Stimulated activated CD4-positive, alpha-beta T cell treated with anti-CD3 and anti-CD28 coated beads, Interleukin-1b, Interleukin-23, amount 100 ng/mL, for 48 hours (primary cell): Measurements from ENCODE around the gene TMEM126A.

Experiments
- DNase-seq: peaks from one replicate; pipeline ENCODE4 v3.0.0-alpha.2; 2020

TMEM126A gene

DNA sequence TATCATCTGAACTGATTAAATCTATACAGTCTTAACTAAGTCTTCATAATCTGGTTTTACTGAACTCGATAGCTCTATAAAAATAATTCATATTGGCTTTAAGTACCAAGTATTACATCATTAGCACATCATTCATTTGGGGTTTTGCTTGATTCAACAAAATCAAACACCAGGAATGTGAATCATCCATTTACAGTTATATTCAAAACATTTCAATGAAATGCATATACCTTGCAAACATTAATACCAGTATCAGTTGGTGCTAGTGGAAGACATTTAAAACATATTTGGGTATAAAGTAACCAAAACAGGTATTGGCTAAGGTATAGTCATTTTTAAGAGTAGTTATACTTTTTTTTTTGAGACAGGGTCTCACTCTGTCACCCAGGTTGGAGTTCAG, 50.4 kb downstream of the TMEM126A start:
- no peak for DNase-seq

DNA sequence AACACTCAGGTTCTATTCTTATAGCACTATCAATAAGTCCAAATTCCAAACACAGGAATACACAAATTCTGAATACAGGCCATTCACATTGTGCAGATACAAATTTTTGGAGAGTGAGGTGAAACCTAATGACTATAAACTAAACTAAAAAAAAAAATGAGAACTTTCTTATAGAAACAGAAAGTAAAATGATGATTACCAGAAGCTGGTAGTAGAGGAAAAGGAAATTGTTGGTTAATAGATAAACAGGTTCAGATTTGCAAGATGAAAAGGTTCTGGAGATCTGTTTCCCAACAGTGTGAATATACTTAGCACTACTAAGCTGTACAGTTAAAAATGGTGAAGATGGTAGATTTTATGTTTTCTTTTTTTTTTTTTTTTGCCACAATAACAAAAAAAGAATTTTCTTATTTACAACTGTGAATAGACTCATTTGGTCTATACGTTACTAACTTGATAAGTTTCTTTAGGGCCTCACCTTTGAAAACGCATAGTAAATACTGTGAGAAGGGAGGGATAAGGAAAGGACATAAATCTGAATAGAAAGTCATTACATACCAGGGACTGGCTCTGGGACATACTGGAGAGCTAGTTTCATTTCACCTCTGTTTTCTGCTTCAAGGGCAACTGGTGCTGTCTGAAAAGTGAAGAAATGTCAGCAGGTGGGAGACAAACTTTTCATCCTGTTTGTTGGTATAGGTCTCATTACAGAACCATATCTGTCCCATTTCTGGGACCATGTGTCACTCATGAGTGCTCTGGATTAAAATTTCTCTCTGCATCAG, 52.4 kb downstream of the TMEM126A start:
- no peak for DNase-seq

DNA sequence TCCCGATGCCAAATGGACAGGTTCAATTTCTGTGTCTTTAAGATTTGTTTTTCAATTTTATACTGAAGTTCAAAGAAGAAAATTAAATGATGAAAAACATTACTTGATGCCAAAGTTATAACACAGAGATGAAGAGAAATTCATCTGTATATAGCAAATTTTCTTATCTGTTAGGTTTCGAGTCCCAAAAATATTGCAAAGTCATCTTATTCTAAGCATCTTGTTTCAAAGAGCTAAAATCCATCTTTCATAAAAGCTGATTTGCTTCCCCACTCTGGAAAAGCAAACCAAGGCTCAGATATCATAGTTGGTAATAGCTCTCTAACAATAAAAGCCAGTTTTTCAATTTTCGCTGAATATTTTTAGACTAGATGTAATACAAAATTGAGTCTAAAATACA, 57.2 kb downstream of the TMEM126A start:
- DNase-seq = no peak

DNA sequence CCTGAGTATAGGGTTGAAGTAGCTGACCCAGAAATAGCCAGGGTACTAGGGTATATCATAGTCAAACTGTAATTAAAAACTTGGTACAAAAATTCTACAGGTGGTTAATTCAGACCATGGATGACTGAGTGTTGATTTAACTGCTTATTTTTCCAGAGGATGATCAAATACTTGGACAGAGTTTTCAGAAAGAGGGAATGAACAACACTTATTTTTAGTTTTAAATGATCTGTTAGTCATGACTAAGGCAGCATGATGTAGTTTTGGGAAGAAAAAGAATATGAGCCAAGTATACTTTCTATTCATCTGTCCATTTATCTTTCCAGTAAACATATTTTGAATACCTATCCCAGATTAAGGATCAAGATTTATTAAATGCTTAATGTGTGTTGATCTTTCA, 58.0 kb downstream of the TMEM126A start:
- DNase-seq = no peak
